HL-60 (cell line): ENCODE measurements around the gene CRYZL1.

Experiments
- DNase-seq, 2 experiments: peaks; one replicate each; pipeline ENCODE4 v3.0.0-alpha.2; 2010 to 2020; ENCODE audit warnings: low read depth in 1 of 2, low spot score in 1 of 2
- H3K27ac ChIP-seq: fragments of 250-450 bp; sonication (Bioruptor Pico); replicated peaks from 2 replicates; pipeline ENCODE4 v1.5.1; 2020; ENCODE audit warnings: mild to moderate bottlenecking, moderate library complexity
- H3K27me3 ChIP-seq: fragments of 250-450 bp; sonication (Bioruptor Pico); 2 replicates; pipeline ENCODE4 v1.5.1; 2021; ENCODE audit warnings: mild to moderate bottlenecking, moderate library complexity; ENCODE audit not compliant: insufficient read depth, poor library complexity, severe bottlenecking
- H3K4me3 ChIP-seq: replicated peaks from 2 replicates; pipeline ENCODE4 v1.5.1; 2011; ENCODE audit warnings: mild to moderate bottlenecking, control low read depth, low read length; ENCODE audit not compliant: insufficient read depth
- GABPA ChIP-seq: IDR thresholded peaks from 2 replicates; pipeline ENCODE4 v1.6.1; 2012; ENCODE audit warnings: low read depth
- POLR2AphosphoS5 ChIP-seq: IDR thresholded peaks from 2 replicates; pipeline ENCODE4 v1.6.1; 2012; ENCODE audit warnings: low read depth
- SPI1 ChIP-seq: IDR thresholded peaks from 2 replicates; pipeline ENCODE4 v1.6.1; 2012; ENCODE audit warnings: low read depth, mild to moderate bottlenecking, borderline replicate concordance
- TF ChIP-seq, protein P1 (sequence below): IDR thresholded peaks from one replicate; pipeline ENCODE4 v1.5.1; 2011; ENCODE audit warnings: low read length, control low read depth, inconsistent platforms; ENCODE audit not compliant: insufficient read depth
- TF ChIP-seq, protein P2 (sequence below): IDR thresholded peaks from 2 replicates; pipeline ENCODE4 v1.6.1; 2012; ENCODE audit warnings: low read depth; ENCODE audit not compliant: insufficient replicate concordance

Gene CRYZL1

GRCh38 chr21:33661146-33661545 lies 19.6 kb upstream of the CRYZL1 start:
- DNase-seq, result no peak
- no peak for TF ChIP-seq GABPA
- TF ChIP-seq, protein P1, sequence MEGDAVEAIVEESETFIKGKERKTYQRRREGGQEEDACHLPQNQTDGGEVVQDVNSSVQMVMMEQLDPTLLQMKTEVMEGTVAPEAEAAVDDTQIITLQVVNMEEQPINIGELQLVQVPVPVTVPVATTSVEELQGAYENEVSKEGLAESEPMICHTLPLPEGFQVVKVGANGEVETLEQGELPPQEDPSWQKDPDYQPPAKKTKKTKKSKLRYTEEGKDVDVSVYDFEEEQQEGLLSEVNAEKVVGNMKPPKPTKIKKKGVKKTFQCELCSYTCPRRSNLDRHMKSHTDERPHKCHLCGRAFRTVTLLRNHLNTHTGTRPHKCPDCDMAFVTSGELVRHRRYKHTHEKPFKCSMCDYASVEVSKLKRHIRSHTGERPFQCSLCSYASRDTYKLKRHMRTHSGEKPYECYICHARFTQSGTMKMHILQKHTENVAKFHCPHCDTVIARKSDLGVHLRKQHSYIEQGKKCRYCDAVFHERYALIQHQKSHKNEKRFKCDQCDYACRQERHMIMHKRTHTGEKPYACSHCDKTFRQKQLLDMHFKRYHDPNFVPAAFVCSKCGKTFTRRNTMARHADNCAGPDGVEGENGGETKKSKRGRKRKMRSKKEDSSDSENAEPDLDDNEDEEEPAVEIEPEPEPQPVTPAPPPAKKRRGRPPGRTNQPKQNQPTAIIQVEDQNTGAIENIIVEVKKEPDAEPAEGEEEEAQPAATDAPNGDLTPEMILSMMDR, result no peak
- no peak for TF ChIP-seq SPI1
- TF ChIP-seq POLR2AphosphoS5, result no peak
- TF ChIP-seq, protein P2, sequence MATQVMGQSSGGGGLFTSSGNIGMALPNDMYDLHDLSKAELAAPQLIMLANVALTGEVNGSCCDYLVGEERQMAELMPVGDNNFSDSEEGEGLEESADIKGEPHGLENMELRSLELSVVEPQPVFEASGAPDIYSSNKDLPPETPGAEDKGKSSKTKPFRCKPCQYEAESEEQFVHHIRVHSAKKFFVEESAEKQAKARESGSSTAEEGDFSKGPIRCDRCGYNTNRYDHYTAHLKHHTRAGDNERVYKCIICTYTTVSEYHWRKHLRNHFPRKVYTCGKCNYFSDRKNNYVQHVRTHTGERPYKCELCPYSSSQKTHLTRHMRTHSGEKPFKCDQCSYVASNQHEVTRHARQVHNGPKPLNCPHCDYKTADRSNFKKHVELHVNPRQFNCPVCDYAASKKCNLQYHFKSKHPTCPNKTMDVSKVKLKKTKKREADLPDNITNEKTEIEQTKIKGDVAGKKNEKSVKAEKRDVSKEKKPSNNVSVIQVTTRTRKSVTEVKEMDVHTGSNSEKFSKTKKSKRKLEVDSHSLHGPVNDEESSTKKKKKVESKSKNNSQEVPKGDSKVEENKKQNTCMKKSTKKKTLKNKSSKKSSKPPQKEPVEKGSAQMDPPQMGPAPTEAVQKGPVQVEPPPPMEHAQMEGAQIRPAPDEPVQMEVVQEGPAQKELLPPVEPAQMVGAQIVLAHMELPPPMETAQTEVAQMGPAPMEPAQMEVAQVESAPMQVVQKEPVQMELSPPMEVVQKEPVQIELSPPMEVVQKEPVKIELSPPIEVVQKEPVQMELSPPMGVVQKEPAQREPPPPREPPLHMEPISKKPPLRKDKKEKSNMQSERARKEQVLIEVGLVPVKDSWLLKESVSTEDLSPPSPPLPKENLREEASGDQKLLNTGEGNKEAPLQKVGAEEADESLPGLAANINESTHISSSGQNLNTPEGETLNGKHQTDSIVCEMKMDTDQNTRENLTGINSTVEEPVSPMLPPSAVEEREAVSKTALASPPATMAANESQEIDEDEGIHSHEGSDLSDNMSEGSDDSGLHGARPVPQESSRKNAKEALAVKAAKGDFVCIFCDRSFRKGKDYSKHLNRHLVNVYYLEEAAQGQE, result no peak

GRCh38 chr21:33660406-33660805 lies 18.9 kb upstream of the CRYZL1 start:
- no peak for DNase-seq
- TF ChIP-seq GABPA (no peak), POLR2AphosphoS5 (no peak), SPI1 (no peak)
- TF ChIP-seq, protein P1, result no peak
- TF ChIP-seq, protein P2, result no peak
- Histone ChIP-seq H3K27ac (no peak overlapping the region), H3K4me3 (no peak overlapping the region), H3K27me3 (no peaks in the 10 kb centered on the region)

More at GRCh38 chr21:33661146-33661545, 19.6 kb upstream of the CRYZL1 start:
- H3K27me3 ChIP-seq, result no peaks in the 10 kb centered on the region
- H3K27ac ChIP-seq, result no peak overlapping the region
- H3K4me3 ChIP-seq, result no peak overlapping the region

- no peak for DNase-seq
- no peaks in the 10 kb centered on the region for H3K27me3 ChIP-seq
- no peak for TF ChIP-seq SPI1
- TF ChIP-seq, protein P1, result no peak
- TF ChIP-seq, protein P2, result no peak
- no peak for TF ChIP-seq GABPA
- no peak for TF ChIP-seq POLR2AphosphoS5
- H3K4me3 ChIP-seq, result no peak overlapping the region
- no peak overlapping the region for H3K27ac ChIP-seq
Observed at GRCh38 chr21:33659568-33659949, 18.0 kb upstream of the CRYZL1 start.
